ENCODE data around the gene LRP1. TPM values are rescaled to one million over a fixed set of nuclear protein-coding genes. Genes with fewer than 3 reads are reported as not detected.

Gene LRP1
- total RNA-seq, 1 donor from 2014 or later = 95.7 TPM

- no peaks in the 10 kb centered on the region for H3K36me3 Mint-ChIP-seq (ENCODE audit: insufficient read depth)
- no peaks in the 10 kb centered on the region for H3K9me3 Mint-ChIP-seq (ENCODE audit: low read depth)
- no peak overlapping the region for H3K27ac Mint-ChIP-seq
- DNase-seq (ENCODE audit: low spot score, unreplicated experiment) = no peak
- peak overlapping the region; percentile 0 for H3K4me3 Mint-ChIP-seq (ENCODE audit: low read depth)
- TF ChIP-seq CTCF (IDR thresholded peaks at IDR 0.05; ENCODE audit: unreplicated experiment) = no peak
- peaks cover 51% of the 10 kb centered on the region for H3K4me1 Mint-ChIP-seq (ENCODE audit: low read depth)
- H3K27me3 Mint-ChIP-seq = peaks cover 86% of the 10 kb centered on the region
Measured at GRCh38 chr12:57218030-57218853, 90.0 kb downstream of the LRP1 start.

- no peak for DNase-seq (ENCODE audit: low spot score, unreplicated experiment)
- Mint-ChIP-seq H3K4me1 (ENCODE audit: low read depth) (peaks cover 40% of the 10 kb centered on the region), H3K4me3 (ENCODE audit: low read depth) (no peak overlapping the region), H3K27ac (peak overlapping the region; percentile 13), H3K27me3 (peaks cover 86% of the 10 kb centered on the region), H3K36me3 (ENCODE audit: insufficient read depth) (no peaks in the 10 kb centered on the region), H3K9me3 (ENCODE audit: low read depth) (no peaks in the 10 kb centered on the region)
- TF ChIP-seq CTCF (IDR thresholded peaks at IDR 0.05; ENCODE audit: unreplicated experiment) = no peak
Measured at GRCh38 chr12:57219205-57219992, 91.1 kb downstream of the LRP1 start.

GRCh38 chr12:57219993-57220754 is 91.9 kb downstream of the LRP1 start:
- H3K4me1 Mint-ChIP-seq (ENCODE audit: low read depth) = peaks cover 40% of the 10 kb centered on the region
- DNase-seq (ENCODE audit: low spot score, unreplicated experiment) = no peak
- peaks cover 85% of the 10 kb centered on the region for H3K27me3 Mint-ChIP-seq
- H3K9me3 Mint-ChIP-seq (ENCODE audit: low read depth) = no peaks in the 10 kb centered on the region
- peak overlapping the region; percentile 13 for H3K27ac Mint-ChIP-seq
- no peaks in the 10 kb centered on the region for H3K36me3 Mint-ChIP-seq (ENCODE audit: insufficient read depth)
- TF ChIP-seq CTCF (IDR thresholded peaks at IDR 0.05; ENCODE audit: unreplicated experiment) = no peak
- no peak overlapping the region for H3K4me3 Mint-ChIP-seq (ENCODE audit: low read depth)

GRCh38 chr12:57220770-57221168 is 92.5 kb downstream of the LRP1 start:
- Mint-ChIP-seq H3K27ac (no peak overlapping the region), H3K4me3 (ENCODE audit: low read depth) (no peak overlapping the region), H3K27me3 (peaks cover 84% of the 10 kb centered on the region), H3K36me3 (ENCODE audit: insufficient read depth) (no peaks in the 10 kb centered on the region), H3K9me3 (ENCODE audit: low read depth) (no peaks in the 10 kb centered on the region), H3K4me1 (ENCODE audit: low read depth) (peaks cover 37% of the 10 kb centered on the region)
- no peak for TF ChIP-seq CTCF (IDR thresholded peaks at IDR 0.05; ENCODE audit: unreplicated experiment)
- DNase-seq (ENCODE audit: low spot score, unreplicated experiment) = no peak
